Measurements from ENCODE around the gene MAGEA9B.
"Not testable (repeated sequence)": the region's sequence is repeated elsewhere in the genome, so short reads cannot be mapped to it uniquely, and the experiment has no call there.

MAGEA9B gene

GRCh38 chrX:149550454-149550853, 36.8 kb downstream of the MAGEA9B start:
- H3K4me3 ChIP-seq (ENCODE audit: low read length); H3K27me3 ChIP-seq (replicated peaks; ENCODE audit: insufficient read depth, low read length); H3K36me3 ChIP-seq (replicated peaks; ENCODE audit: insufficient read depth, low read length); H3K9me3 ChIP-seq (replicated peaks; ENCODE audit: insufficient read depth, low read length); H3K4me1 ChIP-seq (ENCODE audit: low read length); H3K4me2 ChIP-seq (ENCODE audit: low read depth, low read length); H3K79me2 ChIP-seq (ENCODE audit: low read length); H3F3A ChIP-seq (ENCODE audit: insufficient read depth, low read length); H3K9me2 ChIP-seq (replicated peaks; ENCODE audit: insufficient read depth, low read length); DNase-seq; H3K27ac ChIP-seq (ENCODE audit: low read length); H3K9ac ChIP-seq (ENCODE audit: low read length); H4K20me1 ChIP-seq (ENCODE audit: insufficient read depth, low read length); H2AFZ ChIP-seq (ENCODE audit: low read length): not testable (repeated sequence)

GRCh38 chrX:149549701-149550100, 37.6 kb downstream of the MAGEA9B start, which contains the start of gene HSFX3:
TSS of gene HSFX3 (minus strand) at chrX:149549924. CDS start at chrX:149549852, 72 bp downstream.
- H3K4me2 ChIP-seq (ENCODE audit: low read depth, low read length); H3K27me3 ChIP-seq (replicated peaks; ENCODE audit: insufficient read depth, low read length); H3F3A ChIP-seq (ENCODE audit: insufficient read depth, low read length); H3K9me2 ChIP-seq (replicated peaks; ENCODE audit: insufficient read depth, low read length); H3K4me1 ChIP-seq (ENCODE audit: low read length); DNase-seq; H3K27ac ChIP-seq (ENCODE audit: low read length); H3K36me3 ChIP-seq (replicated peaks; ENCODE audit: insufficient read depth, low read length); H3K79me2 ChIP-seq (ENCODE audit: low read length); H4K20me1 ChIP-seq (ENCODE audit: insufficient read depth, low read length); H2AFZ ChIP-seq (ENCODE audit: low read length); H3K9ac ChIP-seq (ENCODE audit: low read length); H3K4me3 ChIP-seq (ENCODE audit: low read length); H3K9me3 ChIP-seq (replicated peaks; ENCODE audit: insufficient read depth, low read length): not testable (repeated sequence)

- H4K20me1 ChIP-seq (ENCODE audit: insufficient read depth, low read length); H3K4me2 ChIP-seq (ENCODE audit: low read depth, low read length); DNase-seq; H3K79me2 ChIP-seq (ENCODE audit: low read length); H3K9me3 ChIP-seq (replicated peaks; ENCODE audit: insufficient read depth, low read length); H3K36me3 ChIP-seq (replicated peaks; ENCODE audit: insufficient read depth, low read length); H3F3A ChIP-seq (ENCODE audit: insufficient read depth, low read length); H3K27ac ChIP-seq (ENCODE audit: low read length); H3K9me2 ChIP-seq (replicated peaks; ENCODE audit: insufficient read depth, low read length); H3K9ac ChIP-seq (ENCODE audit: low read length); H2AFZ ChIP-seq (ENCODE audit: low read length); H3K4me1 ChIP-seq (ENCODE audit: low read length); H3K27me3 ChIP-seq (replicated peaks; ENCODE audit: insufficient read depth, low read length); H3K4me3 ChIP-seq (ENCODE audit: low read length): not testable (repeated sequence)
Measured at GRCh38 chrX:149547782-149548181, 39.5 kb downstream of the MAGEA9B start.

- not testable (repeated sequence) for H3K4me1 ChIP-seq (ENCODE audit: low read length); H3F3A ChIP-seq (ENCODE audit: insufficient read depth, low read length); H3K27me3 ChIP-seq (replicated peaks; ENCODE audit: insufficient read depth, low read length); H3K36me3 ChIP-seq (replicated peaks; ENCODE audit: insufficient read depth, low read length); H3K4me2 ChIP-seq (ENCODE audit: low read depth, low read length); H4K20me1 ChIP-seq (ENCODE audit: insufficient read depth, low read length); H3K27ac ChIP-seq (ENCODE audit: low read length); H2AFZ ChIP-seq (ENCODE audit: low read length); H3K79me2 ChIP-seq (ENCODE audit: low read length); H3K9me2 ChIP-seq (replicated peaks; ENCODE audit: insufficient read depth, low read length); H3K4me3 ChIP-seq (ENCODE audit: low read length); DNase-seq; H3K9me3 ChIP-seq (replicated peaks; ENCODE audit: insufficient read depth, low read length); H3K9ac ChIP-seq (ENCODE audit: low read length)
Measured at GRCh38 chrX:149546962-149547361, 40.3 kb downstream of the MAGEA9B start.

- H3K9me2 ChIP-seq (replicated peaks; ENCODE audit: insufficient read depth, low read length); DNase-seq; H3K27me3 ChIP-seq (replicated peaks; ENCODE audit: insufficient read depth, low read length); H3K9ac ChIP-seq (ENCODE audit: low read length); H3K36me3 ChIP-seq (replicated peaks; ENCODE audit: insufficient read depth, low read length); H3K4me2 ChIP-seq (ENCODE audit: low read depth, low read length); H3F3A ChIP-seq (ENCODE audit: insufficient read depth, low read length); H3K9me3 ChIP-seq (replicated peaks; ENCODE audit: insufficient read depth, low read length); H4K20me1 ChIP-seq (ENCODE audit: insufficient read depth, low read length); H3K79me2 ChIP-seq (ENCODE audit: low read length); H3K4me3 ChIP-seq (ENCODE audit: low read length); H3K4me1 ChIP-seq (ENCODE audit: low read length); H3K27ac ChIP-seq (ENCODE audit: low read length); H2AFZ ChIP-seq (ENCODE audit: low read length): not testable (repeated sequence)
Measured at GRCh38 chrX:149545545-149546543, 41.4 kb downstream of the MAGEA9B start.

Data from MM.1S (cell line).